Activated CD8-positive, alpha-beta T cell treated with anti-CD3 and anti-CD28 coated beads, Interleukin-2, amount 10 ng/mL, durations not matched to agents 7 days and 5 days (primary cell): ENCODE data around the gene ADH4. TPM values are rescaled to one million over a fixed set of nuclear protein-coding genes. Genes with fewer than 3 reads are reported as not detected.
"Not testable (repeated sequence)": the region's sequence is repeated elsewhere in the genome, so short reads cannot be mapped to it uniquely, and the experiment has no call there.

Experiments
- ATAC-seq: fragments of 150-1000 bp; cut with Tn5 transposase; one replicate; pipeline ENCODE4 v1.10.0; 2021; ENCODE audit warnings: moderate library complexity
- CTCF ChIA-PET: fragments of 350-600 bp; sonication (Branson Sonifier 250); formaldehyde crosslinking; loops from one replicate; lab custom pipeline; 2021; ENCODE audit warnings: antibody characterized with exemption; lab: Charles Lee
- POLR2A ChIA-PET: fragments of 350-600 bp; sonication (Branson Sonifier 250); formaldehyde crosslinking; loops from one replicate; lab custom pipeline; 2021; ENCODE audit warnings: antibody characterized with exemption; lab: Charles Lee
- DNase-seq: peaks from one replicate; pipeline ENCODE4 v3.0.0-alpha.2; 2020
- H3K27ac Mint-ChIP-seq: one replicate; pipeline ENCODE4 v1.8.0; 2021; ENCODE audit warnings: mild to moderate bottlenecking, mixed read lengths
- H3K27me3 Mint-ChIP-seq: one replicate; pipeline ENCODE4 v1.8.0; 2021; ENCODE audit warnings: low read depth, mixed read lengths
- H3K36me3 Mint-ChIP-seq: one replicate; pipeline ENCODE4 v1.8.0; 2021; ENCODE audit warnings: low read depth, mixed read lengths
- H3K4me1 Mint-ChIP-seq: one replicate; pipeline ENCODE4 v1.8.0; 2021; ENCODE audit warnings: low read depth, mixed read lengths
- H3K4me3 Mint-ChIP-seq: one replicate; pipeline ENCODE4 v1.8.0; 2021; ENCODE audit warnings: mild to moderate bottlenecking, mixed read lengths
- H3K9me3 Mint-ChIP-seq: one replicate; pipeline ENCODE4 v1.8.0; 2022; ENCODE audit warnings: mixed read lengths; ENCODE audit not compliant: insufficient read depth
- total RNA-seq, 2 experiments: library from RNA; stranded (reverse); gene quantifications; one replicate each; pipeline ENCODE4 v1.2.3, GENCODE V29; 2021

The ADH4 gene
- total RNA-seq, 2 experiments from 2014 or later, result not detected

GRCh38 chr4:99126376-99126775, 17.7 kb downstream of the ADH4 start:
- Mint-ChIP-seq H3K27me3 (peaks cover 3% of the 10 kb centered on the region), H3K4me3 (no peak overlapping the region), H3K4me1 (no peaks in the 10 kb centered on the region), H3K36me3 (no peaks in the 10 kb centered on the region), H3K27ac (no peak overlapping the region), H3K9me3 (no peaks in the 10 kb centered on the region)
- POLR2A ChIA-PET, result no interaction called here
- ATAC-seq, result no peak
- DNase-seq, result no peak
- CTCF ChIA-PET, result no interaction called here

DNA sequence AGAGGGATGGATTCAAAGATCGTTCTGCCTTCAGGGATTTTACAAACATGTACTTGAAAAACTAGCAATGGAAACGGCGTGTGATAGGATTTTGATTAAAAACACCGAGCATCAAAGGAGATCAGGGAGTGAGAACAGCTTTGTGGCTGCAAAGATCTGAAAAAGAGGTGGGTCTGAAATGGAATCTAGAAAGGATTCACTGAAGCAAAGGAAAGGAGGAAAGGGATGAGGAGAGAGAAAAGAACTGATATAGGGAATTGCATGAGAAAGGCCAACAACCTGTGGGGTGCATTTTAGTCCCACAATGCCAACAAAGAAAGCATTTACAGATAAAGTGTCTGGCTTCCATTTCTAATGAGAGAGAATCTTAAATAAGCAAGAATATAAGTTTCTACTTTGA, 23.1 kb downstream of the ADH4 start:
- Mint-ChIP-seq H3K27me3 (peaks cover 3% of the 10 kb centered on the region), H3K9me3 (no peaks in the 10 kb centered on the region), H3K4me1 (no peaks in the 10 kb centered on the region), H3K27ac (no peak overlapping the region), H3K4me3 (no peak overlapping the region), H3K36me3 (no peaks in the 10 kb centered on the region)
- ATAC-seq (no peak), DNase-seq (no peak)
- CTCF ChIA-PET, result interaction anchor here (1.6 to 1.9 kb wide), 2 partner anchors 284 to 290 kb away, joined by 4 to 6 read pairs; no protein-coding TSS in a partner anchor
- POLR2A ChIA-PET, result no interaction called here

DNA sequence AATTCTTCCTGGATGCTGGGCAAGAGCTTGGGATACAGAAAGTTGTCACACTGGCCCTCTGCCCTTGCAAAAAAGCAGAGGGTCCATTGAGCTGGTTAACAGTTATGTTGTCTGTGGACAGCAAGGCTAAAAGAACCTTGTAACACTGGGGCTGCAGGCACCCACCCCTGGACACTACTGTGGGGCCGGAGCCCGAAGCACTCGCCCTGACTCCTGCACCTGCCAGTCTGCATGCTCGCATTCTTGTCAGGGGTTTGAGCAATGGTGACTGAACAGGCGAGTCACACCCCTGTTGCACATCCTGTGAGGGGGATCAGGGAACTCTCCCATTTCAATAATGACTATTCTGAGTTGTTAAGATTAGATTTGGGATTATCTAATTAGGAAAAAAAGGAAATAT, 23.6 kb downstream of the ADH4 start:
- no peaks in the 10 kb centered on the region for H3K9me3 Mint-ChIP-seq
- no peak overlapping the region for H3K4me3 Mint-ChIP-seq
- ChIA-PET CTCF (interaction anchor here (1.6 to 1.9 kb wide), 2 partner anchors 284 to 291 kb away, joined by 4 to 6 read pairs; no protein-coding TSS in a partner anchor), POLR2A (no interaction called here)
- H3K27me3 Mint-ChIP-seq, result peaks cover 3% of the 10 kb centered on the region
- H3K27ac Mint-ChIP-seq, result no peak overlapping the region
- H3K36me3 Mint-ChIP-seq, result no peaks in the 10 kb centered on the region
- no peaks in the 10 kb centered on the region for H3K4me1 Mint-ChIP-seq
- ATAC-seq (no peak), DNase-seq (no peak)

DNA sequence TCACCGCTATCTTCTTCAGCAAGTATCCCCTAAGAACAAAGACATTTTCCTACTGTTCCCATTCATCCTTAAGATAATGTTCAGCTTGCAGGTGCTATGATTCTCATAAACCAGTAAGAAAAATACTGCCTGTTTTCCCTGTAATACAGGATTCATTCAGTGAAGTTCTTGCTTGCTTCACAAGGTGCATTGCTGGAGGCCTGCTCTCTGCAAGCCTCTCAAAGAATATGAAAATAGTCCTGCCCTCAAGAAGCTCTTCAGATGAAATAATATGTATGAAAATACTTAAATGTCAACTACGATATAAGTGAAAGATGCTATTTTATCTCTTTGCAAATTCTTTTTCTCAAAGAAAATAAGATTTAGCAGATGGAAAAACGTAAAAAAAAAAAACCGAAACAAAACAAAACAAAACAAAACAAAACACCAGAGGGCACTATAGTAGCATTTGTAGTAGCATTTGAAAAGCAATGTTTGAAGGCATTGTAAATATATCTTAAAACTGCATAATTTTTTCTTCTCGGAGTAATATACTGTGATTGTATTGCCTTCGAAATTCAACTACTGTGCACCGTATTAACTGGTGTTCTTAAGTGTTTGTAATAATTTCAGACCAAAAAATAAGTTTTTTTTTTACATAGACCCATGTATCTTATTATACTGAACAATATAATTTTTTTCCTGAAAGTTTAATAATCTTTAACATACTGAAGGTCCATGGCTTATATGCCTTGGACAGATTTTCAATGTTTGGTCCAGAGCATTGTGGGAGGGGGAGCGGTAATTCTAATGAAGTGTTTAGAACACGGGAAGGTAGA, 26.0 kb downstream of the ADH4 start:
- Mint-ChIP-seq H3K36me3 (no peaks in the 10 kb centered on the region), H3K4me1 (no peaks in the 10 kb centered on the region), H3K27me3 (peaks cover 3% of the 10 kb centered on the region), H3K27ac (no peak overlapping the region), H3K4me3 (no peak overlapping the region), H3K9me3 (no peaks in the 10 kb centered on the region)
- POLR2A ChIA-PET, result no interaction called here
- no peak for ATAC-seq
- no peak for DNase-seq
- CTCF ChIA-PET, result interaction anchor here (1.0 to 1.5 kb wide), 2 partner anchors 345 to 690 kb away, joined by 4 to 6 read pairs; no protein-coding TSS in a partner anchor

DNA sequence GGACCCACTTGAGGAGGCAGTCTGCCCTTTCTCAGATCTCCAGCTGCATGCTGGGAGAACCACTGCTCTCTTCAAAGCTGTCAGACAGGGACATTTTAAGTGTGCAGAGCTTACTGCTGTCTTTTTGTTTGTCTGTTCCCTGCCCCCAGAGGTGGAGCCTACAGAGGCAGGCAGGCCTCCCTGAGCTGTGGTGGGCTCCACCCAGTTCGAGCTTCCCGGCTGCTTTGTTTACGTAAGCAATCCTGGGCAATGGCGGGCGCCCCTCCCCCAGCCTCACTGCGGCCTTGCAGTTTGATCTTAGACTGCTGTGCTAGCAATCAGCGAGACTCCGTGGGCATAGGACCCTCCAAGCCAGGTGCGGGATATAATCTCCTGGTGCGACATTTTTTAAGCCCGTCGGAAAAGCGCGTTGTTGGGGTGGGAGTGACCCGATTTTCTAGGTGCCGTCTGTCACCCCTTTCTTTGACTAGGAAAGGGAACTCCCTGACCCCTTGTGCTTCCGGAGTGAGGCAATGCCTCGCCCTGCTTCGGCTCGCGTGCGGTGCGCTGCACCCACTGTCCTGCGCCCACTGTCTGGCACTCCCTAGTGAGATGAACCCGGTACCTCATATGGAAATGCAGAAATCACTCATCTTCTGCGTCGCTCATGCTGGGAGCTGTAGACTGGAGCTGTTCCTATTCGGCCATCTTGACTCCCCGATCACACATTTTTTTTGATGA, 26.8 kb downstream of the ADH4 start:
- CTCF ChIA-PET, result interaction anchor here (1.0 to 1.5 kb wide), 2 partner anchors 346 to 691 kb away, joined by 4 to 6 read pairs; no protein-coding TSS in a partner anchor
- H3K4me3 Mint-ChIP-seq, DNase-seq, H3K36me3 Mint-ChIP-seq, H3K4me1 Mint-ChIP-seq, H3K27me3 Mint-ChIP-seq, H3K27ac Mint-ChIP-seq, POLR2A ChIA-PET, ATAC-seq, H3K9me3 Mint-ChIP-seq: not testable (repeated sequence)

GRCh38 chr4:99109286-99109685, 34.8 kb downstream of the ADH4 start:
- H3K4me1 Mint-ChIP-seq, result not testable (repeated sequence)

DNA sequence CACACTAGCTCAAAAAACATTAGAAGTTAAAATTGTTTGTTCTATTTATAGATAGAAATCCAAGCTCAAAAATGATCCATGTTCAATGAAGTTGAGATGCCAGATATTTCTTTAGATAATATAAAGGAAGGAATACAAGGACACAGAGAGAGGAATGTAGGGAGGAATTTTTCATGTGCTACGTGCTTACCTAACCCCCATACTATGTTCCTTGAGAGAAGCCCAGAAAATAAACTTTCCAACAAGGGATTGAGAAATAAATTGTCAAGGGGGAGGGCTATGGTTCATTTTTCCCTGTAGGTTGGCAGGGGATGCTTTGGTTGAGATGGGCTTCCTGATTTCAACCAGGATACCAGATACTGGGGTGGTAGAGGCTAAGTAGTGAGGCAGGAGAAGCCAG, 39.9 kb downstream of the ADH4 start:
- ChIA-PET POLR2A (no interaction called here), CTCF (no interaction called here)
- Mint-ChIP-seq H3K36me3 (no peaks in the 10 kb centered on the region), H3K4me3 (no peak overlapping the region), H3K4me1 (no peaks in the 10 kb centered on the region), H3K27me3 (no peaks in the 10 kb centered on the region), H3K9me3 (no peaks in the 10 kb centered on the region), H3K27ac (no peak overlapping the region)
- ATAC-seq, result no peak
- no peak for DNase-seq

More at GRCh38 chr4:99109286-99109685, 34.8 kb downstream of the ADH4 start:
- H3K36me3 Mint-ChIP-seq, DNase-seq, CTCF ChIA-PET, ATAC-seq, H3K4me3 Mint-ChIP-seq, H3K27ac Mint-ChIP-seq, H3K27me3 Mint-ChIP-seq, H3K9me3 Mint-ChIP-seq, POLR2A ChIA-PET: not testable (repeated sequence)

GRCh38 chr4:99103166-99103565, 40.9 kb downstream of the ADH4 start:
- no peak for ATAC-seq
- ChIA-PET CTCF (interaction anchor here (1.1 kb wide), 1 partner anchor 107 kb away, joined by 4 read pairs; the partner anchor contains the start of gene METAP1), POLR2A (interaction anchor here (1.0 kb wide), 1 partner anchor 14 kb away, joined by 7 read pairs; the partner anchor contains the start of gene ADH5)

GRCh38 chr4:99102634-99103033, 41.5 kb downstream of the ADH4 start:
- no peaks in the 10 kb centered on the region for H3K27me3 Mint-ChIP-seq
- no peaks in the 10 kb centered on the region for H3K9me3 Mint-ChIP-seq
- no peaks in the 10 kb centered on the region for H3K4me1 Mint-ChIP-seq
- ATAC-seq (no peak), DNase-seq (no peak)
- no peak overlapping the region for H3K4me3 Mint-ChIP-seq
- H3K27ac Mint-ChIP-seq, result no peak overlapping the region
- no peaks in the 10 kb centered on the region for H3K36me3 Mint-ChIP-seq
- CTCF ChIA-PET, result interaction anchor here (1.1 kb wide), 1 partner anchor 107 kb away, joined by 4 read pairs; the partner anchor contains the start of gene METAP1
- POLR2A ChIA-PET, result interaction anchor here (1.0 kb wide), 1 partner anchor 14 kb away, joined by 7 read pairs; the partner anchor contains the start of gene ADH5

More at GRCh38 chr4:99103166-99103565, 40.9 kb downstream of the ADH4 start:
- DNase-seq, result no peak
- H3K36me3 Mint-ChIP-seq, result no peaks in the 10 kb centered on the region
- no peak overlapping the region for H3K27ac Mint-ChIP-seq
- no peaks in the 10 kb centered on the region for H3K27me3 Mint-ChIP-seq
- no peaks in the 10 kb centered on the region for H3K4me1 Mint-ChIP-seq
- no peak overlapping the region for H3K4me3 Mint-ChIP-seq
- H3K9me3 Mint-ChIP-seq, result no peaks in the 10 kb centered on the region

- H3K27me3 Mint-ChIP-seq, result peaks cover 5% of the 10 kb centered on the region
- no peak overlapping the region for H3K27ac Mint-ChIP-seq
- H3K4me3 Mint-ChIP-seq, result no peak overlapping the region
- H3K4me1 Mint-ChIP-seq, result no peaks in the 10 kb centered on the region
- H3K9me3 Mint-ChIP-seq, result no peaks in the 10 kb centered on the region
- CTCF ChIA-PET, result no interaction called here
- ATAC-seq (no peak), DNase-seq (no peak)
- H3K36me3 Mint-ChIP-seq, result no peaks in the 10 kb centered on the region
- POLR2A ChIA-PET, result interaction anchor here (1.3 kb wide), 1 partner anchor 12 kb away, joined by 4 read pairs; the partner anchor contains the start of gene ADH5
These were observed 43.2 kb downstream of the ADH4 start for GRCh38 chr4:99100876-99101275.

DNA sequence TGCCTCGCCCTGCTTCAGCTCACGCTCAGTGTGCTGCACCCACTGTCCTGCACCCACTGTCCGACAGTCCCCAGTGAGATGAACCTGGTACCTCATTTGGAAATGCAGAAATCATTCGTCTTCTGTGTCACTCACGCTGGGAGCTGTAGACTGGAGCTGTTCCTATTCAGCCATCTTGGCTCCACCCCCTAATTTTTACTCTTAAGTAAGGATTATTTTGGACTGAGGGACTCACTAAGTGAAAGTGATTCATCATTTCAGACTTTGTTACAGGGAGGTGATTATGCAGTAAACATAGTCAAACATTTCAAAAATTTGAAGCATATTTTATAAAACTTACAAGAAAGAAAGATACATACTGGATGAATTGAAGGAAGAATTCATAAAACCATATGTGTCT, 44.3 kb downstream of the ADH4 start:
- H3K27ac Mint-ChIP-seq, CTCF ChIA-PET: not testable (repeated sequence)
- POLR2A ChIA-PET, result interaction anchor here (1.3 kb wide), 1 partner anchor 11 kb away, joined by 4 read pairs; the partner anchor contains the start of gene ADH5

More for the DNA sequence above, 44.3 kb downstream of the ADH4 start:
- DNase-seq, H3K27me3 Mint-ChIP-seq, H3K4me3 Mint-ChIP-seq, ATAC-seq, H3K36me3 Mint-ChIP-seq, H3K4me1 Mint-ChIP-seq, H3K9me3 Mint-ChIP-seq: not testable (repeated sequence)
